ENCODE data around the gene FOXL3.
"Not testable (repeated sequence)": the region's sequence is repeated elsewhere in the genome, so short reads cannot be mapped to it uniquely, and the experiment has no call there.

The FOXL3 gene

DNA sequence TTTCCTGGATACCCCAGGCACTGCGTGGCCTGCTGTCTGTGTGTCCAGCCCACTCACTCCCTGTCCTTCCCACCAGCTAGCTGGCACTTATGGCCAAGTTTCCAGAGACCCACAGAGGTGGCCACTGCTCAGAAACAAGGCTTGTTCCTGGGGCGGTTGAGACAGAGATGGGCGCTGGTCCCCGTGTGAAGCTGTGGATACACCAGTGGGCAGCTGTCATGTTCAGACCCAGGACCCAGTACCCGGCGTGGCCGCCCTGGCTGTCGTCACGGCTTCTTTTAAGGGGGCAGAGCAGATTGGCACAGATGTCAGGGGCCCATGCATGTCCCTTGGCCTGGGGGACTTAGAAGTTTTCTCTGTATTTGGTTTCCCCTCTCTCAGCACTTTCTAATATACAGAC lies 36.3 kb downstream of the FOXL3 start:
- DNase-seq, result no peak

DNA sequence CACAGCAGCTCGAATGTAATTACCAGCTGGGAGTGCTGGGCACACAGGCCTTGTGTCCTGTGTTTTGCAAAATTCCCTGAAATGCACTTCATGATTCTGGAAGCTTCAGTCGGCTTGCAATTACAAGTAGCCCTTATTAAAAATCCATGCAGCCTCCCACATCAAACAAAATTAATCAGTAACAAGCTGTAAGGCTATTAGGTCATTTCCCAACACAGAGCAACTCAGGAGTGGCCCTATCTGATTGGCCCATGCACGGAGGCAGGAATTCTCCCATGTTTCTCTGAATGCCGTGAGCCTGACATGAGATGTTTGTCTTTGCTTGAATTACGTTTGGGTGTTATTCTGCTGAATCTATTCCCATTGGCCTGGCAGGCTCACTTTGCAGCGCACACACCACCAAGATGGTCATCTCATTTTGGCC lies 36.9 kb downstream of the FOXL3 start:
- DNase-seq, result no peak

DNA sequence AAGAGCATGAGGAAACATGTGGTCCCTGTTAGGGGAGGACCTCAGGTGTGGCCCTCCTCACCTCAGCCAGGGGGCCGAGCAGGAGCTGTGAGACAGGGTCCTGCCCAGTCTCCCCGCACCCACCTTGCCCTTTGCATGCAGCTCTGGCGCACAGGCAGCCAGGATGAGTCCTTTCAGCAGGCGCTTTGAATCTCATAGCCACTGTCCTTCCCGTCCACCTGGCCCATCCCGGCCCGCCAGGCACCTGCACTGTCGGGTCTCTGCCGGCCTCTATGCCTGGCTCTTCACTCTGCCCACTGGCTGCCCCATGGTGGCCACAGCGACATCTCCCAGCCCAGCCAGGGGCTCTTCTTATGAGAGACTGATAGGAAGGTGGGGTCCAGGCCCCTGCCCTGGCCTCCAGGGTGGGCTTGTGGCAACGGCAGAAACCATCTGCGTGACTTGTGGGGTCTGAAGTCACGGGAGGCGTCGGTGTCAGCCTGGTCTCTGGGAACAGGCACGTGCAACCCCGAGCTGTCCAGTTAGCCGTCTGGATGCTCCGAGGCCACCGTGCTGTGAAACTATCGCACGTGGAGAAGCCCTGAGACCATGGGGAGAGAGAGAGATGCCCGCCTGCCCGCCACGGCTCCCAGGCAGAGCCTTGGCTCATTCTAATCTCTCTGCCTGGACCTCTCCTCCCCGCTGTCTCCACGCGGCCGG lies 37.4 kb downstream of the FOXL3 start:
- no peak for DNase-seq

DNA sequence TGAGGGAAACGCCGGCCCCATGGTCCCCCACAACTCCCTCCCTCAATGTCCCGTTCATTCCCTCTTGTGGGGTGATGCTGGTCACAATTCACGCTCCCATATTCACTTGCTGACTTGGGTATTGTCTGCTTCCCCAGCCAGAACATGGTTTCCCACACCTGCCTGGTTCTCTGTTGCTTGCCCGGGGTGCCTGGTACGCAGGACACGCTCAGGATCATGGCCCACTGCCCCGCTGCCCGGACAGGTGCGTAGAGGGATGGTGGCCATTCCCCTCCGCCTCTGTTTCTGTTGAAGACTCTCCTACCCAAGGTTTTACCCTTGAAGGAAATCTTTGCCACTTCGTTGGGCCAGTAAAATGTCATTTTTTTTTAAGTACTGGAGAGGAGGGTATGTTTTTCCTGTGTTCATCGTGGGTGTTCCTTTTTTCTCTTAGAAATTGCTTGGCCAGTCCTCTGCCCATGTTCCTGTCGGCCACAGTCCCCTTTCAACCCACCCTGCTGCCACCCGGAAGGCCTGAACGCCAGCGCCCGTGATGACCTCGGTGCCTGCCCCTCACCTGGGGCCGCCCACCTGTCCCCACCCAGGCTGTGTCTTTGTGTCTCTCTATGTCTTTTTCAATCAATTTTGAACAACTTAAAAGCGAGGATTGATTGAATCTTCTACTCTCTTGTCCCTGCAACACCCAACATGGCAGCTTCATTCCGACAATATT lies 38.2 kb downstream of the FOXL3 start:
- DNase-seq, result no peak

DNA sequence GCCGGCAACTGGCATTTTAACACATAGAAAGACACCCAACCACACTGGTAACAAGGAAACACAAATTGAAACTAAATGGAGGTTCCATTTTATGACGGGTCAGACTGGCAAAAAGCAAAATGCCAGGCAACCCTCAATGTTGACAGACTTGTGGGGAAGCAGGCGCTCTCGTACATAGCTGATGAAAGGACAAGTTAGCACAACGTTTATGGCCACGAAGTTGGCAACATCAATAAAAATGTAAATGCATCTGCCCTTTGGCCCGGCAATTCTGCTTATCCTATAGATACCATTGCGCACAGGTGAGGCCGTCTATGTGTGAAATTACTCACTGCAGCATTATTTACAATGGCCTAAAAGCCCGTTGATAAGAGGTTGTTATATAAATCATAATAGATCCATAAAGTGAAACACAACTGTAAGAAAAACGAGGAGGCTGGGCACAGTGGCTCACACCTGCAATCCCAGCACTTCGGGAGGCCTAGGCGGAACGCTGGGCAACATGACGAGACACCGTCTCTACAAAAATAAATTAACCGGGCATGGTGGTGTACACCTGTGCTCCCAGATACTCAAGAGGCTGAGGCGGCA lies 39.8 kb downstream of the FOXL3 start:
- no peak for DNase-seq

DNA sequence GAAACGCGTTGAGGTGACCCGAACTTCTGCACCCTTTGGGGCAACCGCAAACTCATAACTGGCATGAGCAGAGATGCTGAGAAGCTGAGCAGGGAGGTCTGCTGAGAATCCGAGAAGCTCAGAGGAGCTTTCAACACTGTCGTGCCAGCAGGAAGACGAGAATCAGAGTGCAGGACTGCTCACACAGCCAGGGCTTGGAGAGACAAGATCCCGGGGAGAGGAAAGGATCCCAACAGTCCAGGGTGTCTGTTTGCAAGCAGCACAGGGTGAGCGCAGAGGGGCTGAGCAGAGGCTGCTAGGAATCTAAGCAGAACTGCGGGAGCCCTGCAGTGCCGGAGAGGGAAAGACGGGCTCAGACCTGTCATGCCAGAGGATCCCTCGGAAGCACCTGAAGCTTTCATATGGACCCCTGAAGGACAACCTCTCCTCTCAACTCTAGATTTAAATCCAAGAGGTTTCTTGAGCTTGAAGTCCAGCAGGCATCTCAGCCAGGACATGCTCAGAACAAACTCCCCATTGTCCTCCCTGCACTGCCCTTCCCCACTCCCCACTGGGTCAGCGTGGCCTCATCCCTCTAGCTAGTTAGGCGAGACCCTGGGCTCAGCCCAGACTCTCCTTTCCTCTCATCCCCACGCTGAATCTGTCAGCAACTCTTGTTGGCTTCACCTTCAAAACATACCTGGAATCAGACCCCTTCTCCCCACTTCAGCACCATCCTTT lies 40.7 kb downstream of the FOXL3 start:
- DNase-seq, result no peak

DNA sequence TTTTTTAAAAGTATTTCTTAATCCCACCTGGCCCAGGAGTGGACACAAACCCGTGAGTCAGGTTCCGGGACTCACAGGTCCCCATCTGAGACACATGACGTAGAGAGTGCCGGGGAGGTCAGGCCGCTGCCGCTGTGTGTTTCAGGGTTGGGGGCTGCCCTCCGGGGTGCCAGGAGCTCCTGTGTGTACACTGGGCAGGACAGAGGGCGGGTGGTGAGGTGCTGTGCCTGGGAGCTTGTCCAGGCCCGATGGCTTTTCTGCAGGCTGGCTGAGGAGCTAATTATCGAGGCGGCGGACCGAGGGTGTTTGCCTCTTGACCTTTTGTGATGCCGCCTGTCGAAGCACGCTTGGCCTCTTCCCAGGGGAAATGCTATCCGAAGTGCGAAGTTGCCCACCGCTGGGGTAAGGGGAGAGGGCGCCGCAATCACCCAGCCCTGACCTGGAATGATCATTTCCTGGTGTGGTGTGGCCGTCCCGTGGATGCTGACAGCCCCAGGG lies 42.1 kb downstream of the FOXL3 start:
- no peak for DNase-seq

DNA sequence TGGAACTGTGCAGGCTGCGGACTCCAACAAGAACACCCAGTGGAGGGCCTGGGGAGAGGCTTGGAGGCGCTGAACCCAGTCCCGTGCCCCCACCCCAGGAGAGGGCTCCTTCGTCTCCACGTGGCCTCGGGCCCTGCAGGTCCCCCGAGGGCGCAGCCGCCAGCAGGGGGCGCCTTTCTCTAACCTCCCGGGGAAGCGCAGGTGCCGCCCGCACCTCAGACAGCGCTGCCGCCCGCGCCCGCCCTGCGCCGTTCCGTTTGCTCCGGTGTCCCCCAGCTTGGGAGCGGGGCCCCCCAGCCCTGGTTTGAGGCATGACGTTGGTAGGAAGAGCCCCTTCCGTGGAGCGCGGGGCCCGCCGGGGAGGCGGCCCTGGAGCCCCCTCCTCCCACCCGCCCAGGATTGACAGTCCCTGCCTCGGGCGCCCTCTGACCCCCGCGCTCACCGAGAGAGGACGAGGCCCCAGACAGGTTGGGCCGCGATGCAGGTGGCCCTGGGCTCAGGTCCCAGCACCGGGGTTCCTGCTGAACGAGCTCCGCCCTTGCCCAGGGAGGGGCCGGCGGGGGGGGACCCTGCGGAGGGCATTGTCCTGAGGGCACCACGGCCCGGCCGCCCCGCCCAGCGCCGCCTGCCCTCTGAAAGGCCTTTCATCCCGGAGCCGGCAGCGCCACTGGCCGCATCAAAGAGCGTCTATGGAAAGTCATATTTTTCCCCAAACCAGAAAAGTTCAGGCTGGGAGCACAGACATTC lies 42.8 kb downstream of the FOXL3 start:
- DNase-seq, result peak; percentile 69 to 72

DNA sequence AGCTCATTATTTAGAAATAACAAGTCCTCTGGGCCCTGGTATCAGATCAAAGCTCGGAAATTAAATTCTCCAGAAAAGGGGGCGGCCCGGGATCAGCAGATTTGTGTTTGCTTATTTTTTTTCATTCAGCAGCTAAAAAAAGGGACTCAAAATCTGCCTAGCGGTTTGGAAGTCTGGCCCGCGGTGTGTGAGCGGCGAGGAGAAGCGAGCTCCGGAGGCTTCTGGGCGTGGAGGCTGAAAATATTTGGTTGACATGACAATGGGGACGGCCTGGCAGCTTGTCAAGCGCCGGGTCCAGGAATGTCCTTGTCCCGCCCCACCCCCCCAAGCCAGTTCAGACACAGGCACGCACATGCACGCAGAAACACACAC lies 43.4 kb downstream of the FOXL3 start:
- no peak for DNase-seq

DNA sequence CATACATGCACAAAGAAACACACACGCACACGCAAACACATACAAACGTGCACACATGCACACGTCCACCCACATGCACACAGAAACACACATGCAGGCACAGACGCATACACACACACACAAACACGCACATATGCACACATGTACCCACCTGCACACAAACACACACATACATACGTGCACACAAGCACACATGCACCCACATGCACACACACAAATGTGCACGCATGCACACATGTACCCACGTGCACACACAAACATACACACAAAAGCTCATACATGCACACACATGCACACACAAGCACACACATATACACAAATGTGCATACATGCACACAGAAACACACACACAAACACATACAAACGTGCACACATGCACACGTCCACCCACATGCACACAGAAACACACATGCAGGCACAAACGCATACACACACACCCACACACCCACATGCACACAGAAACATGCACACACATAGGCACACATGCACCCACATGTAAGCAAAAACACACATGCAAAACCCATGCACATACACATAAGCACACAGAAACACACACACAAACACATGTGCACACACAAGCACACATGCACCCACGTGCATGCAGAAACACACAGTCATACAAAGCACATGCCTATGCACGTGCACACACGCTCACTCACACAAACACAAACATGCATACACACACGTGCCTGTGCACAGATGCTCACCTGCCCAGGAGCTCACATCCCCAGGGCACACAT lies 44.8 kb downstream of the FOXL3 start:
- no peak for DNase-seq

DNA sequence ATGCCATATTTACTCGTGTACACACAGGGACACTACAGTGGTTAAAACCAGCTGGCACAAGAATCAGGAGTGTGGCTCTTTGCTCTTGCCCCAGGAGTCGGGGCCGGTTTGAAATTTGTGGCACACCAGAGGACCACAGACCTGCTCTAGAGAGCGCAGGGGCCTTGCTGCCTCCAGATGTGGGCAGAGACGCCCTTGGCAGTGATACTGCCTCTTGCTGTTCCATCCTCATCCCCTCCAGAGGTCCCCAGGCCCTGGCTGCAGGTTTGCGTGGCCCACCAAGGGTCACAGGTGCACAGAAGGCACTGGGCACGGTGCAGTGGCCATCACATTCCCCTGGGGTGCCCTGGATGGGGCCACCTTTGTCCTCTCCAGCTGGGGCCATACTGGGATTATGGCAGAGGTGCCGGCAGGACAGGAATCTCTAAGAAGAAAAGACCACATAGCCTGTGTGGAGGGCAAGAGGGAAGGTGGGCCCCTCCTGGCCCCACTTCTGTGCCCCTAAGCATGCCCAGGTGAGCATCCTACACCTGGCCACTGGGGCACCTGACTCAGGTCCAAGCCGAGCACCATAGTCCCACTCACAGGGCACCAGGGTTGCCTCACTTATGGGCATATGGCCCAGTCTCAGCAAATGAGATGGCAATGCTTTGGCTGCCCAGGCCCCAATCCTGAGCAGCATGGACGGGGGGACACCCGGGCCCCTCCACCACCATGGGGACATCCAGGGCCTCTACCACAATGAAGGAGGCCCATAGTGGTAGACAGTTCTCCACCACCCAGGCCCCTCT lies 45.6 kb downstream of the FOXL3 start:
- no peak for DNase-seq

DNA sequence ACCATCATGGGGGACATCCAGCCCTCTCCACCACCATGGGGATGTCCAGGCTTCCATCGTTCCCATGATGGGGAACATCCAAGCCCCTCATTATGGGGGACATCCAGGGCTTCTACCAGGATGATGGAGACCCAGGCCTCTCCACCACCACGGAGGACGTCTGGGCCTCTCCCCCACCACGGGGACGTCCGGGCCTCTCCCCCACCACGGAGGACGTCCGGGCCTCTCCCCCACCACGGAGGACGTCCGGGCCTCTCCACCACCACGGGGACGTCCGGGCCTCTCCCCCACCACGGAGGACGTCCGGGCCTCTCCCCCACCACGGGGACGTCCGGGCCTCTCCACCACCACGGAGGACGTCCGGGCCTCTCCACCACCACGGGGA lies 46.2 kb downstream of the FOXL3 start:
- DNase-seq, result not testable (repeated sequence)

DNA sequence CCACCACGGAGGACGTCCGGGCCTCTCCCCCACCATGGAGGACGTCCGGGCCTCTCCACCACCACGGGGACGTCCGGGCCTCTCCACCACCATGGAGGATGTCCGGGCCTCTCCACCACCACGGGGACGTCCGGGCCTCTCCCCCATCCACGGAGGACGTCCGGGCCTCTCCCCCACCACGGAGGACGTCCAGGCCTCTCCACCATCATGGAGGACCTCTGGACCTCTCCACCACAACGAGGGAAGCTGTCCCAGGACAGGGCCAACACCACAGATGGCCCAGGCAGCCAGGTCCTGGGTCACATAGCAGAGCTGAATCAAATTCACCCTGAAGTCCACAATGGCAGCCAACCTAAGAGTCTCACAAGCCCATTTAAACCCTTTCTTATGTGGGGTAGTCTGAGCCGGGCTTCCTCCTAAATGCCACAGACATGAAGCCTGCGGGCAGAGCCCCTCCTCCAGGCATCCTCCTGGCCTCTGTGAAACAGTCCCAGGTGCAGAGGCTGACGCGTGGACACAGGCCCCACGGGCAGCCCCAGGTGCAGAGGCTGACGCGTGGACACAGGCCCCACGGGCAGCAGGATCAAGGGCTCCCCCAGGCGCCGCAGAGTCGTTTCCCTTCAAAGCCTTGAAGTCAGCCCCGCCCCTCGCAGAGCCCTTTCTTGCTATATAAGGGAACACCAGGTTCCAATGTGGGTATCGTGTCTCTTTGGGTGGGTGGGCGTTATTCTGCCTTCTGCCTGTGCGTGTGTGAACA lies 47.0 kb downstream of the FOXL3 start:
- no peak for DNase-seq

DNA sequence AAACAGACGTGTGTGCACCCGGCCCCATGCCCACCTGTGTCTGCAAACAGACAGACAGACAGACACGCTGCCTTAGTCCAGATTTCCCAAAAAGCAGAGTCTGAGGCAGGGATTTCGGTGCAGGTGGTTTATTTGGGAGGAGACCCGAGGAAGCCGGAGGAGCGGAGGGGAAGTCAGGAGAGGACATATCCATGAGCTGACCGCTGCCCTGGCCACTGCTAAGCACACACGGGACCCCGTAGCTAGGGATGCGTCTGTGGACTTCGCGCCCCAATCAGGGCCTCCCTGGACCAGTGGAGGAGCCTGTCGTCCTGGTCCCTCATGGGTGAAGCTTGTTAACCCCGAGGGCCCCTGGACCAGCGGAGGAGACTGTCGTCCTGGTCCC lies 47.6 kb downstream of the FOXL3 start:
- DNase-seq, result no peak

DNA sequence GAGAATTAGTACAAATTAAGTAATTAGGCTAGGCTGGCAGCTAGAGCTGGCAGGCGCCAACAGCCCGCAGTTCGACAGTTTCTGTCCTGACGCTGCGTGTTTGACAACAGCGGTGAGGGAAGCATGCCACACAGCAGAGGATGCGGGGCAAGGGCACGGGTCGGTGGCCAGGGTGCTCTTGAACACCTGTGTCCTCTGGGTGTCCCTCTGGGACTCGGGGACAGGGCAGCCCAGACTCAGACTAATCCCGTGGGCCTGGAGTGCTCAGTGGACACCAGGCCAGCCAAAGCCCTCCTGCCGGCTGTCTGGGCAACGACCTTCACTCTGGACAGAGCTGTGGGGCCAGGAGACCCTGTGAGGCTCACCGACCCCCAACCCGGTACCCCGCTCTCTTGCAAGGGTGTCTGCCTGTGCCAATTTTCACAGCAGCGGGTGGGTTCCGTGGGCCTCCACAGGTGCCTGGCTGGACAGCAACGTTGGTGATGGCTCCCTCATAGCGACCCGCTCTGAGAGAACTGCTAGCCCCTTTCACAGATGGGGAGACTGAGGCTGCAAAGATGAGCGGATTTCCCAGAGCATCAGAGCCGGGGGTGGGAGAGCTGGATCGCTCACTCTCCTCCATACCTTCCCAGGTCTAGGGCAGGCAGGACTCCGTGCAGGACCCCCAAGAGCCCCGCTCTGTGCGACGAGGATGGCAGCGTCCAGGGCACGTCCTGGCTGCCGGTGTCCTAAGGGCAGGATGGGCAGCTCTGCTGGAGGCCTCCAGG lies 48.5 kb downstream of the FOXL3 start:
- DNase-seq, result no peak

DNA sequence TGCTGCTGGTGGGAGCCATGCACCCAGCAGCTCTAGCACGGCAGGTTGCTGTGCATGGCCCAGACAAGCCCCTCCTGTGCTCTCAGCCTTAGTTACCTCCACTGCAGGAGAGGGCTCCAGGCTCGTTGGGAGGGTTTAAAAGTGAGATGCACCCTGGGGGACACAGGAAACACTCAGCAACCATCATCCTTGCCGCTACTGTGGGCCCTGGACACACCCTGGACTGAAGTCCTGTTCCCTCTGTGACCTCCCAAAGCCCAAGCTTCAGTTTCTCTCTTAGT lies 49.0 kb downstream of the FOXL3 start:
- DNase-seq, result no peak

DNA sequence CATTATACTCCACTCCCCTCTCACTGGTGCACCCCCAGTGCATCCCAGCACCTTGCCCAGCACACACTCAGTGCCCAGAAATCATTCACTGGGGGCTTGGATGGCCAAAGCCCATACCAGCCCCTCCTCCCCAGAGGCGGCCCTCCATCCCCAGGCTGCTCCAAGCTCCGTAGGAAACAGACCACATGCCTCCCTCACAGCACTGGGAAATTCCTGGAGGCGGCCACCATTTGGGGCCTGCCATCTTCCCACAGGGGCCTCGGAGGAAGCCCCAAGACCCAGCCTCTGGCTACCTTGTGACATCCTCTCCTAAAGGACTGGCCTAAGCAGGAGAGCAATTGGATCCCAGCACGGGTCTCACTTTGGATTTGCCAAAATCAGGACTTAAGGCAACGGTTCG lies 49.7 kb downstream of the FOXL3 start:
- DNase-seq, result no peak

DNA sequence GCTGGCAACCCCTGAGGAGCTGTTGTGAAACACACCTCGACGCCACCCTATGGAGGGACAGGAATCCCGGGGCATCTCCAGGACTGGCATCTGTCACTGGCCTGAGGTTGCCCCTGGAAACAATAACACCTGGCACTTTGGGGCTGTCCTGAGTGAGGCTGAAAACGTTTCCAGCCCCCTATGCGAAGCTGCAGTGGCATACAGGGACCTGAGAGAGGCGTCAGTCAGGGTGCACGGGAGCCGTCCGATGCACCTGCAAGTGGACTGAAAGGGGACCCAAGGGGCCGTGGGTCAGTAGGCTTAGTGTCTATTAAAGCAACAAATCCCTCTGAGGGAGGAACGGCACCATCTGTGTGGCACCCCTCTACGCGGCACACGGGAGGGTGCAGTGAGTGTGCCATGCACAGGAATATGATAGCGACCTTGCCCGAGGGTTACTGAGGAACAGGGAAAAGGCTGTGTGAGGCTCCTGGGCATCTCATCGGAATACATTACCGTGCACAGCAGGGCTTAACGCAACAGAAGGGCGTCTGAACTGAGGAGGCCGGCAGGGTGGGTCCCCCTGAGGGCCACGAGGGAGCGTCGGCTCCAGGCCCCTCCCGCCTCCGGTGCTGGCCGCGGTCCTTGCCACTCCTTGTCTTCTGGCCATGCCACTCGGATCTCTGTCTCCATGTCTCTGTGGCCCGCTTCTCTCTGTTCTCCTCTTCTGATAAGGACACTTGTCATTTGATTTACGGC lies 50.4 kb downstream of the FOXL3 start:
- DNase-seq, result no peak
